ENCODE data around the gene HLF. TPM values are rescaled to one million over a fixed set of nuclear protein-coding genes. Genes with fewer than 3 reads are reported as not detected.

The HLF gene
- total RNA-seq, 1 experiment from 2014 or later: 1.5 TPM

- DNase-seq (ENCODE audit: low read depth, low spot score): no peak
- no peak overlapping the region for H3K4me2 ChIP-seq (ENCODE audit: low read length)
- no peaks in the 10 kb centered on the region for H3K9me3 ChIP-seq (ENCODE audit: control insufficient read depth in 1 of 2, insufficient read depth in 1 of 2, low read depth in 1 of 2, low read length in 2 of 2)
- no peaks in the 10 kb centered on the region for H3K4me1 ChIP-seq (ENCODE audit: control insufficient read depth in 1 of 2, insufficient read depth in 2 of 2, low read length in 2 of 2)
- TF ChIP-seq ZBTB33 (IDR thresholded peaks at IDR 0.05; ENCODE audit: extremely low read depth, insufficient replicate concordance, low read length) (no peak), SP1 (IDR thresholded peaks at IDR 0.05; ENCODE audit: low read depth) (no peak), EGR1 (IDR thresholded peaks at IDR 0.05; ENCODE audit: low read depth) (no peak), TCF7L2 (IDR thresholded peaks at IDR 0.05; ENCODE audit: borderline replicate concordance, extremely low read depth, insufficient read depth, insufficient read length) (no peak), CBX3 (IDR thresholded peaks at IDR 0.05; ENCODE audit: low read depth) (no peak), CEBPB (IDR thresholded peaks at IDR 0.05; ENCODE audit: low read depth) (no peak), ZNF274 (IDR thresholded peaks at IDR 0.05; ENCODE audit: low read depth, low read length) (no peak), ELF1 (IDR thresholded peaks at IDR 0.05; ENCODE audit: borderline replicate concordance, low read depth) (no peak), ATF3 (IDR thresholded peaks at IDR 0.05) (no peak), RAD21 (IDR thresholded peaks at IDR 0.05; ENCODE audit: low read depth) (no peak), YY1 (IDR thresholded peaks at IDR 0.05; ENCODE audit: extremely low read depth, insufficient replicate concordance, low read depth, low read length) (no peak), EZH2 (IDR thresholded peaks at IDR 0.05) (no peak), REST (IDR thresholded peaks at IDR 0.05; ENCODE audit: low read depth) (no peak)
- H3K27ac ChIP-seq (ENCODE audit: low read depth, low read length): no peak overlapping the region
- POLR2A ChIA-PET: no interaction called here
- no peak overlapping the region for H2AFZ ChIP-seq (ENCODE audit: low read depth, low read length, poor library complexity, severe bottlenecking)
- H3K4me3 ChIP-seq (replicated peaks in 1 of 2; ENCODE audit: low read depth in 1 of 2, low read length in 2 of 2): no peak overlapping the region
- intact Hi-C loops (cut with micrococcal nuclease): no loop called here
- RAD21 ChIA-PET (ENCODE audit: low non-redundant PET in 1 of 2, low total read pairs in 2 of 2, uncharacterized antibody in 2 of 2, unreplicated experiment in 2 of 2): no interaction called here
- H3K36me3 ChIP-seq (ENCODE audit: control insufficient read depth in 1 of 2, insufficient read depth in 2 of 2, low read length in 2 of 2): no peaks in the 10 kb centered on the region
- no peaks in the 10 kb centered on the region for H3K27me3 ChIP-seq (ENCODE audit: insufficient read depth, low read length)
- no peak for ATAC-seq
- CTCF ChIA-PET: no interaction called here
- no peaks in the 10 kb centered on the region for H4K20me1 ChIP-seq (ENCODE audit: insufficient read depth)
- H3K79me2 ChIP-seq (ENCODE audit: insufficient read depth, low read length): no peaks in the 10 kb centered on the region
- H3K9me2 ChIP-seq (ENCODE audit: insufficient read depth): no peaks in the 10 kb centered on the region
- H3K9ac ChIP-seq (ENCODE audit: low read length): no peak overlapping the region
- BruUV-seq (replicated peaks): no TSS peak
These were observed 37.6 kb downstream of the HLF start for GRCh38 chr17:55302407-55302787.

Data from HCT116 (cell line).